Mucosa of descending colon (tissue), 3 donors: ENCODE results near the gene ARSG. TPM values are rescaled to one million over a fixed set of nuclear protein-coding genes. Genes with fewer than 3 reads are reported as not detected.

Source experiments
- ATAC-seq: fragments of 200-7000 bp; cut with Tn5 transposase; one replicate; pipeline ENCODE4 v1.9.1; 2020; ENCODE audit warnings: mild to moderate bottlenecking, moderate library complexity
- DNase-seq, 3 donors: peaks; one replicate each; pipeline ENCODE4 v3.0.0-alpha.2; 2020
- H3K36me3 ChIP-seq: fragments of 200-600 bp; one replicate; pipeline ENCODE4 v1.8.0; 2021; ENCODE audit warnings: low read depth, mild to moderate bottlenecking
- H3K4me1 ChIP-seq: fragments of 200-600 bp; one replicate; pipeline ENCODE4 v1.8.0; 2021; ENCODE audit warnings: low read depth, mild to moderate bottlenecking
- H3K4me3 ChIP-seq: fragments of 200-600 bp; one replicate; pipeline ENCODE4 v1.8.0; 2021; ENCODE audit warnings: mild to moderate bottlenecking
- H3K9me3 ChIP-seq: fragments of 200-600 bp; one replicate; pipeline ENCODE4 v1.8.0; 2021; ENCODE audit warnings: mild to moderate bottlenecking
- intact Hi-C, 2 donors: fragments of 100-400 bp; cut with DNase I in 1 of 2; cut with micrococcal nuclease in 1 of 2; formaldehyde crosslinking; loops; one replicate each; pipeline versions ENCODE4 v1.11.0 to v1.11.1; 2022; cut with DNase I, micrococcal nuclease
- total RNA-seq, 3 donors: library from RNA; stranded (reverse); fragmentation: NEBNext Ultra II Directional in 2 of 3; extraction: Animal tissue kit (Norgen Biotek cat#: 25700) in 2 of 3; gene quantifications; one replicate each; pipeline versions ENCODE4 v1.2.1 to v1.2.4, GENCODE V29; 2021 to 2023
- TF ChIP-seq, protein P1 (sequence below): fragments of 200-600 bp; IDR thresholded peaks from one replicate; pipeline ENCODE4 v1.8.0; 2022; ENCODE audit warnings: antibody characterized with exemption, mild to moderate bottlenecking
- donor health status: DM: no; HTN: no; CAD: no; lungs with moderate emphysema.
- donor health status: DM: no; HTN: no; CAD: no.
- donor health status: DM: no; HTN: yes; CAD: no.

The ARSG gene
- total RNA-seq, 3 donors from 2014 or later: 1.7 to 3.1 (median 2.1) TPM

DNA sequence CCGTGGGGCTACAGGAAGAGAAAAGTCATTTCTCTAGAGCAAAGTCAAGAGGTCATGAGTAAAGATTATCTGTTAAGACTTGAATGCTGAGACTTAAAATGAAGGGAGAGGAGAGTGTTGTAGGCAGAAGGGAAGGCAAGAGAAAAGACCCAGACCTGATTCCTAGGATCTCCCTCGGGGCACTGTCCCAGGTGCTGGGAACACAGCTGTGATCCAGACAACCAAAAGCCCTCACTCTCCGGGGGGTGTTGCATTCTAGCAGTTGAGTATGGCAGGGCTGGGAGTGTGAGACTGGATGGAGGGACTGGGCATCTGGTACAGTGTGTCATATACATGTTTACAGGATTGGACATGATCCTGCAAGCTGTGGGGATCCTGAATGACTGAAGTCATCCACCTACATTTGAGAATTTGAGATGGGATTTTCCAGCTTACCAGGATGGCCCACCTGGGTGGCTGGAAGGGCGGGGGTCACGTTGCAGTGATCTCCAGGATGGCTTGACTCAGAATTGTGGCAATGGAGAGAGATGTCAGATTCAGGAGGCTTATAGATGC, 29.1 kb downstream of the ARSG start:
- Histone ChIP-seq H3K9me3 (no peaks in the 10 kb centered on the region), H3K4me1 (no peaks in the 10 kb centered on the region), H3K36me3 (no peaks in the 10 kb centered on the region), H3K4me3 (no peak overlapping the region)
- intact Hi-C loops: no loop called here
- ATAC-seq (no peak), DNase-seq (no peak)
- TF ChIP-seq, protein P1, sequence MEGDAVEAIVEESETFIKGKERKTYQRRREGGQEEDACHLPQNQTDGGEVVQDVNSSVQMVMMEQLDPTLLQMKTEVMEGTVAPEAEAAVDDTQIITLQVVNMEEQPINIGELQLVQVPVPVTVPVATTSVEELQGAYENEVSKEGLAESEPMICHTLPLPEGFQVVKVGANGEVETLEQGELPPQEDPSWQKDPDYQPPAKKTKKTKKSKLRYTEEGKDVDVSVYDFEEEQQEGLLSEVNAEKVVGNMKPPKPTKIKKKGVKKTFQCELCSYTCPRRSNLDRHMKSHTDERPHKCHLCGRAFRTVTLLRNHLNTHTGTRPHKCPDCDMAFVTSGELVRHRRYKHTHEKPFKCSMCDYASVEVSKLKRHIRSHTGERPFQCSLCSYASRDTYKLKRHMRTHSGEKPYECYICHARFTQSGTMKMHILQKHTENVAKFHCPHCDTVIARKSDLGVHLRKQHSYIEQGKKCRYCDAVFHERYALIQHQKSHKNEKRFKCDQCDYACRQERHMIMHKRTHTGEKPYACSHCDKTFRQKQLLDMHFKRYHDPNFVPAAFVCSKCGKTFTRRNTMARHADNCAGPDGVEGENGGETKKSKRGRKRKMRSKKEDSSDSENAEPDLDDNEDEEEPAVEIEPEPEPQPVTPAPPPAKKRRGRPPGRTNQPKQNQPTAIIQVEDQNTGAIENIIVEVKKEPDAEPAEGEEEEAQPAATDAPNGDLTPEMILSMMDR: no peak

DNA sequence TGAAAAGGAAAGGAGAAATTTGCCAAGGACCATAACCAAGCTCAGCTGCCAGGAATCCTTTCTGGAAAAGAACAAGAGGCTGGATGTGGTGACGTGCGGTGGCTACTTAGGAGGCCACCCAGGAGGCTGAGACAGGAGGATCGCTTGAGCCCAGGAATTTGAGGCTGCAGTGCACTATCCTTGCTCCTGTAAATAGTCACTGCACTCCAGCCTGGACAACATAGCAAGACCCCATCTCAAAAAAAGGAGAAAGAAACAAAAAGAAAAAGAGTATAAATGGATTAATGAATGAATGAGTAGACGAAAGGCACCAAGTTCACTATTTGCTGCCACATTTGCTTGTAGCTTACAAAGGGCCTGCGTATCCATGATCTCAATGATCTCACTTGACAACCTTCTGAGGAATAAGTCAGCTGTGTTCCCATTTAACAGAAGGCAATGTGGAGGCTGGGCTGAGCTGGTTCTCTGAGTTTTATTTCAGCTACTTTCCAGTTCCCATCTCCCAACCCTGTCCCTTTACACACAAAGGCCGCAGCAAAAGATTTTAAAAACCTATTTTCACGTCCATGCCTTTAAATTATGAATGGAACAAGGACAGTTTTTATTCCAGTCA, 29.8 kb downstream of the ARSG start:
- Histone ChIP-seq H3K9me3 (no peaks in the 10 kb centered on the region), H3K4me3 (no peak overlapping the region), H3K4me1 (no peaks in the 10 kb centered on the region), H3K36me3 (no peaks in the 10 kb centered on the region)
- ATAC-seq (no peak), DNase-seq (no peak)
- TF ChIP-seq, protein P1: no peak
- intact Hi-C loops: no loop called here

DNA sequence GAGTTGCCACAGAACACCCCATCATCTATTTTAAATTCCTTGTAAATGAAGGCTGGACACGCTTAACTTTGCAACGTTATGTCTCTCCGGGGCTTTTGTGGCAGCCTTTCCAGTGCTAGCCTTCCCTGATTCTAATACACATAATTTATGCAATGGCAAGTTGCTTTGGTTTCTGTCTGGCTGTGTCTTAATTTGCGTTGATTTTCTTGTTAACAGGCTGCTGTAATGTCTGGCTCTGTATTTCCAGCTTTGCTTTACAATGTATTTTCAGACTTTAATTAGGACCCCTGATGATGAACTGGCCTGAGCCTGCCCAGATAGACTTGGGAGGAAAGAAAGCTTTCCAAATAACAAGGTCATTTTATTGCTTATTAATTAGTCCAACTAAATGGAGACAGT, 30.3 kb downstream of the ARSG start:
- TF ChIP-seq, protein P1: no peak
- H3K9me3 ChIP-seq: no peaks in the 10 kb centered on the region
- H3K4me3 ChIP-seq: no peak overlapping the region
- H3K36me3 ChIP-seq: no peaks in the 10 kb centered on the region
- DNase-seq (no peak), ATAC-seq (no peak)
- intact Hi-C loops: no loop called here
- no peaks in the 10 kb centered on the region for H3K4me1 ChIP-seq

GRCh38 chr17:68322630-68323029, 31.3 kb downstream of the ARSG start:
- DNase-seq: no peak

GRCh38 chr17:68324114-68324513, 32.8 kb downstream of the ARSG start:
- Histone ChIP-seq H3K4me1 (no peaks in the 10 kb centered on the region), H3K9me3 (no peaks in the 10 kb centered on the region), H3K4me3 (no peak overlapping the region), H3K36me3 (no peaks in the 10 kb centered on the region)
- intact Hi-C loops: no loop called here
- ATAC-seq (no peak), DNase-seq (no peak)
- TF ChIP-seq, protein P1: no peak

More at GRCh38 chr17:68322630-68323029, 31.3 kb downstream of the ARSG start:
- no peak for ATAC-seq
- no peaks in the 10 kb centered on the region for H3K36me3 ChIP-seq
- intact Hi-C loops: no loop called here
- no peaks in the 10 kb centered on the region for H3K4me1 ChIP-seq
- H3K9me3 ChIP-seq: no peaks in the 10 kb centered on the region
- no peak overlapping the region for H3K4me3 ChIP-seq
- TF ChIP-seq, protein P1: no peak
